Loucy (cell line): ENCODE measurements around the gene GATB.

Source experiments
- EZH2phosphoT487 ChIP-seq: fragments of 200-600 bp; IDR thresholded peaks from 2 replicates; pipeline ENCODE4 v1.6.1; 2018; ENCODE audit warnings: antibody characterized with exemption, mild to moderate bottlenecking, moderate library complexity, borderline replicate concordance
- TF ChIP-seq, protein P1 (sequence below): fragments of 200-600 bp; sonication (generic); conservative IDR thresholded peaks from 2 replicates; pipeline ENCODE4 v1.5.1; 2014; ENCODE audit warnings: mild to moderate bottlenecking, antibody characterized with exemption, low read length

GRCh38 chr4:151641983-151642382 lies 118.8 kb downstream of the GATB start:
- TF ChIP-seq, protein P1, sequence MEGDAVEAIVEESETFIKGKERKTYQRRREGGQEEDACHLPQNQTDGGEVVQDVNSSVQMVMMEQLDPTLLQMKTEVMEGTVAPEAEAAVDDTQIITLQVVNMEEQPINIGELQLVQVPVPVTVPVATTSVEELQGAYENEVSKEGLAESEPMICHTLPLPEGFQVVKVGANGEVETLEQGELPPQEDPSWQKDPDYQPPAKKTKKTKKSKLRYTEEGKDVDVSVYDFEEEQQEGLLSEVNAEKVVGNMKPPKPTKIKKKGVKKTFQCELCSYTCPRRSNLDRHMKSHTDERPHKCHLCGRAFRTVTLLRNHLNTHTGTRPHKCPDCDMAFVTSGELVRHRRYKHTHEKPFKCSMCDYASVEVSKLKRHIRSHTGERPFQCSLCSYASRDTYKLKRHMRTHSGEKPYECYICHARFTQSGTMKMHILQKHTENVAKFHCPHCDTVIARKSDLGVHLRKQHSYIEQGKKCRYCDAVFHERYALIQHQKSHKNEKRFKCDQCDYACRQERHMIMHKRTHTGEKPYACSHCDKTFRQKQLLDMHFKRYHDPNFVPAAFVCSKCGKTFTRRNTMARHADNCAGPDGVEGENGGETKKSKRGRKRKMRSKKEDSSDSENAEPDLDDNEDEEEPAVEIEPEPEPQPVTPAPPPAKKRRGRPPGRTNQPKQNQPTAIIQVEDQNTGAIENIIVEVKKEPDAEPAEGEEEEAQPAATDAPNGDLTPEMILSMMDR = no peak
- TF ChIP-seq EZH2phosphoT487 = no peak
